Measurements from ENCODE around the gene CRY2.

DNA sequence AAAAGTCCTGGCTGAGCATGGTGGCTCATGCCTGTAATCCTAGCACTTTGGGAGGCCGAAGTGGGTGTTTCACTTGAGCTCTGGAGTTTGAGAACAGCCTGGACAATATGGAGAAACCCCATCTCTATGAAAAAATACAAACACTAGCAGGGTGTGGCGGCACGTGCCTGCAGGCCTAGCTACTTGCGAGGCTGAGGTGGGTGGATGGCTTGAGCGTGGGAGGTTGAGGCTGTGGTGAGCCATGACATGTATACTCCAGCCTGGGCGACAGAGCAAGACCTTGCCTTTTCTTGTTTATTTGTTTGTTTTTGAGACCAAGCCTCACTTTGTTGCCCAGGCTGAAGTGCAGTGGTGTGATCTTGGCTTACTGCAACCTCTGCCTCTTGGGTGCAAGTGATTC lies 8.1 kb upstream of the CRY2 start:
- TF ChIP-seq POLR2A (IDR thresholded peaks at IDR 0.05) (no peak), CTCF (IDR thresholded peaks at IDR 0.05 in 8 of 11, conservative IDR thresholded peaks at IDR 0.05 in 3 of 11) (no peak), POLR2AphosphoS5 (IDR thresholded peaks at IDR 0.05) (no peak)

Measured in spleen (tissue), 7 donors.